Bone marrow (tissue), 2 donors: ENCODE data around the gene ENPP7.

Experiments used
- DNase-seq, 2 donors: peaks; one replicate each; lab custom pipeline; 2025; lab: John Stamatoyannopoulos, UW

ENPP7 gene

GRCh38 chr17:79702550-79703236 lies 28.1 kb upstream of the ENPP7 start:
- DNase-seq, result no peak

GRCh38 chr17:79704691-79705090 lies 26.1 kb upstream of the ENPP7 start:
- no peak for DNase-seq

DNA sequence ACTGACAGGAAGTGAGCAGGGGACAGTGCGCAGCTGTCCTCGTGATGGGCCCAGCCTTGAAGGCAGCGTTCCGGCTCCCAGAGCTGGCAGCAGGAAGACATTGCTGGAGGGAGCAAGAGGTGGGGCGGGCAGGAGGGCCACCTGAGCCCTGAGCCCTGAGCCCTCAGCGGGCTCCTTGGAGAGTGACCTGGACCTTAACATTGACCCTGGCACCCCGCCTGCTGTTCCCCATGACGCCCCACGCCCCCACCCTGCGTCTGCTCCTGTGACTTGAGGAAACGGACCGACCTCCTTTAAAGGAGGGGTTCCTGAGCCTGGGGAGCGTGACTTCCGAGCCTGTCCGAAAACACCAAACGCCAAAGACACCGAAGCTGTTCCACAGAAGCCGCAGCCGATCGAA lies 25.1 kb upstream of the ENPP7 start:
- DNase-seq, result no peak

GRCh38 chr17:79706931-79707850 lies 23.6 kb upstream of the ENPP7 start:
- no peak for DNase-seq

DNA sequence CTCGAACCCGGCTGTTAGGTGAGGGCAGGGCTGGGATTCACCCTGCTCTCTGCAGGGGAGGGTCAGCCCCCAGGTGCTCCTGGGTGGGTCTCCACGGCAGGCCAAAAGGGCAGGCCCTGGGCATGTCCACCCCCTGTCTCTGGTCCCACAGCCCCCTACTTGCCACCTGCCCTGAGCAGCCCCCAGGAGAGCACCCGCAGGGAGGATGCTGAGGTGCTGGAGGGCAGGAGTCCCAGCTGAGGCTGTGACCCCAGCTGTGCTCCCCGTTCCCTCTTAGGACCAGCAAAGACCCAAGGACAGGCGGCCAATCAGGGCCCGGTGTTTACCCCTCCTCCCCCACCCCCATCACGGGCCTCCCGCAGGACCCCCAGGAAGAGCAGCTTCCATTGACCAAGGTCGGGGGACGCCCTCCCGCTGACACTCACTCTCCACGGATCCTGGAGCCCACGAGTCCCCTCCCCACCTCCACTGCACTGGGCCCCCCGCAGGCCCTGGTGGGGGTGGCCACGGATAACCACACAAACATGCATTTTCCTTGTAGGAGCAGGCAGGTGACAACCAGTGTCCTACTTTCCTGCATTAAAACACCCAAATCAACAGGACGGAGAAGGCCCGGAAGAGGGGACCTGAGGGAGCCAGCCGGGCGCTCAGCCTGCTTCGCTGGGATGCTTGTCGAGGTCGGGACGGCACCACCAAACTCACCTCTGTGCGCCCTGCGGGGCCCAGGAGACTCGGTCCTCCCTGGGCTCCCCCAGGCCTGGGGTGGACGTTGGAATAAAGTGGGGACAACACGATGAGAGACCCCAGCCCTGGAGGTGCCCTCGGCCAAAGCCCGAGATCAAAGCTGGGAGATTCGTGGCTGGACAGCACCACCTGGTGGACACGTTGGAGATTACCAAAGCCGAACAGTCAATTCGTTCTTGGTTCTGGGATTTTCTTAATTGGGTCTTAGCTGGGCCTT lies 22.5 kb upstream of the ENPP7 start:
- DNase-seq, result peak in 1 of 2 donors; percentile 6

- DNase-seq, result no peak
These were observed 18.9 kb upstream of the ENPP7 start for GRCh38 chr17:79711715-79712305.

- no peak for DNase-seq
These were observed 17.4 kb upstream of the ENPP7 start for GRCh38 chr17:79713391-79713790.

DNA sequence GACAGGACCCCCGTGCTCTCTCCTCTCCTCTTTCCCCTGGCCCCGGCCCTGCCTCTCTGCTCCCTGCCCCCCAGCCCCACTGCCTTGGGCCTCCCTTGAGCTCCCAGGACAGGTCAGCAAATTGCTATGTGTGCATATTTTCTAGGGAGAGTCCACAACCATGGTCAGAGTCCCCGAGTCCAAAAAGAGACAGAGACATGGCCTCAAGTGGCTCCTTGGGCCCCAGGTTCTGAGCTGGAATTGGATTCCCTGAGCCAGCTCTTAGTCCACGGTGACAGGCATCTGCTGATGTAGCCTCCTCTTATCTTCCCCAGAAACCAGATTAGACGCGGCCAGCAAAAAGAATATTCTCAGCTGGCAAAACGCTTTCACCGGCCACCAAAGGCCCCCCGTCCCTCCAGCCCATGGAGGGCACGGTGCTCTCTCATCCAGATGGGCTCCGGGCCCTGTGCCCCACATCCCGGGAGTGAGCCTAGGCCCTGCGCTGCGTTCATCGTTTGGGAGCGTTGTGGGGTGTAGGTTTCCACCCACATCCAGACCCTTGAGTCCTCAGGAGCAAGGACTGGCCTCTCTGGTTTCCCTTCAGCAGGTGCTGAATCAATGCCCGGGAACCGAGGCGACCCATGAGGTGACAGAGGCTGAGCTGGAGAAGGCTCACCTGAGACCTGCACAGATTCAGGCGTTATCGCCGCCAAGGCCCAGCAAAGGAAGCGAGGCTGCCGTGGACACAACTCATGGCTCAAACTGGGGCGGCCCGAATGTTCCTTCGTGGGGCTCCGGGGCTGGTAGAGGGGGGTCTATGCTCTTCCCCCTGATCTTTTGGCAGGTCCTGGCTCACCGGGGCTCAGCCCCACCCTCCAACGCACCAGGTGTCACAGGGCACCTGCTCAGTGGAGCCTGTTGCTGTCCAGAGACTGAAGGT lies 16.3 kb upstream of the ENPP7 start:
- DNase-seq, result no peak

DNA sequence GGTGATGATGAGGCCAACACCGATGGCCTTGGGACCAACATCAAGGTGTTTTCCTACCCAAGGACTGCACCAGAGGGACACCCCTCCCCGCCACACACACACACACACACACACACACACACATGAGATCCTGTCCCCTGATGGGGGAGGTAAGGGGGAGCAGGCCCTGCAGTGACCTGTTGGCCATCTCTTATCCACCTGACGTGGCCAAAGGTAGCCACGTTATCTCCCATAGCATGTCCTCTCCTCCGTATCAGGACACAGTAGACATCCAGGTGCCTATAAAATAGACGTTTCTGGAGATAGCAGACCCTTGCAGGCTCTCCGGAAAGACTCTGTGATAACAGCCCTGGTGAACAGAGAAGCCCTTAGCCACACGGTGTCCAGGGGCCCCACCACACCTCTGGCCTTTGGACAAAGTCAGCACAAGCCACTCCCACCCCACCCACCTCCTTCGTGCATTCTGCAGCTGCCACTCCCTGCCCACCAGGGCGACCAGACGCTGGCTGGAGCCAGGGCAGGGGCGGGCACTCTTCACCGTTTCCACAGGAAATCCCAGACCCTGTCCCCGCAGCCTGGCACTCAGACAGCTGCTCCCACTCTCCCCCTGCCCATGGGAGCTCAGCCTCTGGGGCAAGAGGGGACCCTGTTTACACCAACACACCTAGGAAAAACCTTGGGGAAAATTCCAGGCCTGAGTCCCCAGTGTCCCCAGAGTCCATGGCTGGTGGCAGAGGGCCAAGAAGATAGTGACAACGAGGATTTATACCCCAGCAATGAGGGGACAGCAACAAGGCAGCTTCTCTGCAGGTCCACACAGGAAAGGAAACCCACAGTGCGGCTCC lies 15.4 kb upstream of the ENPP7 start:
- no peak for DNase-seq

DNA sequence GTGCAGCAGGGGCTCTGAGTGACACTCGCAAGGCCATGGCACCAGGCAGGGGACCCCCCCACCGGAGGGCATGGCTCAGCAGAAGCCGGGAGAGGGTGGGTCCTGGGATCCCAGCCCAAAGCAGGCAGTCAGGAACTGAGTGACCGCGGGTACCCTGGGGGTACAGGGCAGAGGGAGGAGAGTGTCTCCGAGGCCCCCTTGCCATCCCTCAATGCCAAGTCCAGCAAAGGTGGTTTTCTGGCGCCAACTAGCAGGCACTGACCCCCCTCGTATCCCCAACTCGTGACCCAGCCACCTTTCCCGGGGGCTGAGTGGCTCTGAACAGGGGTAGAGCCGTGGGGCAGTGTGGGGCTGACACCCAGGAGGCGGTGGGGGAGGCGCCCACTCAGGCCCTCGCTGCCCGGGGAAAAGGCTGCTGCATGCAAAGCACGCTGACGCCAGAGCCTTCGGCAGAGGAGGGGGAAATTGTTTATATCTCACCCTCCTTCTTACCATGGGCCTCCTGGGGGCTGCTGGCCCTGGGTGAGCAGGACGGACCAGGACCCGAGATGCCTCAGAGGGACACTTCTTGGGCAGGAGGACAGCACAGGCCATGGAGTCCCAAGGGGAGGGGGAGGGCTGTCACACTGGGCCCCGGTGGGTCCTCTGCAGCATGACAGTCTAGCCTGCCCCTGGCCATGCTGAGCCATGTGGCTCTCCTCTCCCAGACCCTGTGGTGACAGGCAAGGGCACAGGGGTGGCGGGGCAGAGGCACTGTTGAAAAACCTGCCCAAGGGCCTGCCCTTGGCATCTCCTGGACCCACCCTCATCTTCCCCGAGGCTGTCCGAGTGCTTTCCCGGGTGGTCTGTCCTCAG lies 14.6 kb upstream of the ENPP7 start:
- DNase-seq, result no peak

- DNase-seq, result no peak
These were observed 9.9 kb upstream of the ENPP7 start for GRCh38 chr17:79720705-79721292.

DNA sequence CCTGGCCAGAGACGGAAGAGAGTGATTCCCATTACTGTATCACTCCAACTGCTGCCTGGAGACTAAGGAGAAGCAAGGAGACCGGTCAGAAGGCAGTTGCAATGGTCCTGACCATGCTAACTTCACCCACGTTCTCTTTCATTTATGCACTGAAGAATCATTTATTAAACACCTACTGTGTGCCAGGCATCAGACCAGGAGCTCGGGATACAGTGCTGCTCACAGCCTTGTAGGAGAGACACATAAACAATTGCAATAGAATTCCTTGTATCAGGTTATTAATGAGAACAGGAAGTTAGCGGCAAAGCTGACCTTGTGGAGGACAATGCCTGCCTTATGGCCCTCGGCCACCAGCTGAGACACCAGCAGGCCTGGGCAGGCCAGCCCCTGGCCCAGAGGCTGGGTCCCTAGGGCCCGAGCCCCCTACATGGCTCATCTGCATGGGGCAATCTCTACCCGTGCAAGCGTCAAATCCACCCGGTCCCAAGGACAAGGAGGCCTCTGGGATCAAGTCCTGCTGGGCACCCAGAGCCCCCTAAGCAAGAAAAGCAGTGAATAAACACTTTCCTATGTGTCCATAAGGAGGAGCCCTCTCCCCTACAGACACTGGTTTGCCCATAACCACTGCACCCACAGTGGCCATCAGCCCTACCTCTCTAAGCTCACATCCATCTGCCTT lies 8.6 kb upstream of the ENPP7 start:
- no peak for DNase-seq

- no peak for DNase-seq
These were observed 8.0 kb upstream of the ENPP7 start for GRCh38 chr17:79722787-79723186.

- peak; percentile 26 to 76 for DNase-seq
These were observed 2.4 kb upstream of the ENPP7 start for GRCh38 chr17:79728169-79728907.

- DNase-seq, result no peak
These were observed 1.8 kb upstream of the ENPP7 start for GRCh38 chr17:79728908-79729471.

- DNase-seq, result no peak
These were observed 982 bp upstream of the ENPP7 start for GRCh38 chr17:79729761-79730160.

- DNase-seq, result no peak
These were observed 340 bp upstream of the ENPP7 start for GRCh38 chr17:79730437-79730768.
